AG04449 (cell line): ENCODE data around the gene SLC39A13.
A peak's percentile ranks its signal among the peaks of the same experiment; 100 is the strongest.
"Not testable (repeated sequence)": the region's sequence is repeated elsewhere in the genome, so short reads cannot be mapped to it uniquely, and the experiment has no call there.

Source experiments
- CTCF ChIA-PET: fragments of 350-600 bp; formaldehyde crosslinking; extraction: SDS; loops from one replicate; lab custom pipeline; 2021; ENCODE audit warnings: antibody characterized with exemption; lab: Yijun Ruan, JAX
- POLR2A ChIA-PET: fragments of 400-600, 350-600 bp; formaldehyde crosslinking; extraction: SDS; loops from one replicate; lab custom pipeline; 2020; ENCODE audit warnings: antibody characterized with exemption, inconsistent platforms; lab: Yijun Ruan, JAX
- DNase-seq: peaks from one replicate; pipeline ENCODE4 v3.0.0-alpha.2; 2010; ENCODE audit warnings: low read depth, low spot score
- H3K4me3 ChIP-seq: 2 replicates; pipeline ENCODE4 v1.5.1; 2011; ENCODE audit warnings: low read depth, mild to moderate bottlenecking, control low read depth, low read length
- TF ChIP-seq, protein P1 (sequence below): IDR thresholded peaks from one replicate; pipeline ENCODE4 v1.5.1; 2011; ENCODE audit warnings: mild to moderate bottlenecking, moderate library complexity, low read length, control low read depth, inconsistent platforms; ENCODE audit not compliant: insufficient read depth; ENCODE audit errors: missing control alignments

SLC39A13 gene

GRCh38 chr11:47454258-47454671 is 45.9 kb downstream of the SLC39A13 start:
- POLR2A ChIA-PET, H3K4me3 ChIP-seq: not testable (repeated sequence)
- TF ChIP-seq, protein P1, sequence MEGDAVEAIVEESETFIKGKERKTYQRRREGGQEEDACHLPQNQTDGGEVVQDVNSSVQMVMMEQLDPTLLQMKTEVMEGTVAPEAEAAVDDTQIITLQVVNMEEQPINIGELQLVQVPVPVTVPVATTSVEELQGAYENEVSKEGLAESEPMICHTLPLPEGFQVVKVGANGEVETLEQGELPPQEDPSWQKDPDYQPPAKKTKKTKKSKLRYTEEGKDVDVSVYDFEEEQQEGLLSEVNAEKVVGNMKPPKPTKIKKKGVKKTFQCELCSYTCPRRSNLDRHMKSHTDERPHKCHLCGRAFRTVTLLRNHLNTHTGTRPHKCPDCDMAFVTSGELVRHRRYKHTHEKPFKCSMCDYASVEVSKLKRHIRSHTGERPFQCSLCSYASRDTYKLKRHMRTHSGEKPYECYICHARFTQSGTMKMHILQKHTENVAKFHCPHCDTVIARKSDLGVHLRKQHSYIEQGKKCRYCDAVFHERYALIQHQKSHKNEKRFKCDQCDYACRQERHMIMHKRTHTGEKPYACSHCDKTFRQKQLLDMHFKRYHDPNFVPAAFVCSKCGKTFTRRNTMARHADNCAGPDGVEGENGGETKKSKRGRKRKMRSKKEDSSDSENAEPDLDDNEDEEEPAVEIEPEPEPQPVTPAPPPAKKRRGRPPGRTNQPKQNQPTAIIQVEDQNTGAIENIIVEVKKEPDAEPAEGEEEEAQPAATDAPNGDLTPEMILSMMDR: peak; percentile 74
- CTCF ChIA-PET: interaction anchor here (0.6 to 8.5 kb wide), 17 partner anchors 8 to 276 kb away, joined by 3 to 118 read pairs (median 4); partner anchors contain the start of gene PTPMT1
- DNase-seq: peak; percentile 38

GRCh38 chr11:47460571-47461235 is 52.3 kb downstream of the SLC39A13 start:
- ChIA-PET POLR2A (no interaction called here), CTCF (interaction anchor here (1.7 kb wide), 1 partner anchor 87 kb away, joined by 10 read pairs; no protein-coding TSS in a partner anchor)
- TF ChIP-seq, protein P1: no peak
- H3K4me3 ChIP-seq: no peak overlapping the region
- no peak for DNase-seq

DNA sequence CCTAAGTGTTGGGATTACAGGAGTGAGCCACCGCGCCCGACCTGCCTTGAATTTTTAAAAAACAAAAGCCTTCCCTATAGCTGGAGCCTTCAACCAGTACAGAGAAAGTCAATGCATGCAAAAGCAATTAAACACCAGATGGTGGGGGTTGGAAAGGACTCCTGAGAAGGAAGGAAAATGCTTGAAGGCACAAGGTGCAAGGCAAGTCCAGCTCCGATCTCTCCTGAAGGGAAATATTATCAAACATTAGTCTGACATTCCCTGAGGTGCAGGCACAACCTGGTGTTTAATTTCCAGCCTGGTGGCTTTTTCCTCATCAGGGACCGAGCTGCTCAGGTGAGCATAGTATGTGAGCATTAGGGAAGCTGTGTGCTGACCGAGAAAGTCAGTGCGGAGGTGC is 53.5 kb downstream of the SLC39A13 start:
- CTCF ChIA-PET: interaction anchor here (0.7 to 5.9 kb wide), 4 partner anchors 8 to 87 kb away, joined by 3 to 37 read pairs (median 3); no protein-coding TSS in a partner anchor
- H3K4me3 ChIP-seq: no peak overlapping the region
- no peak for DNase-seq
- TF ChIP-seq, protein P1: no peak
- POLR2A ChIA-PET: no interaction called here

GRCh38 chr11:47464483-47464882 is 56.1 kb downstream of the SLC39A13 start:
- POLR2A ChIA-PET: no interaction called here
- no peak overlapping the region for H3K4me3 ChIP-seq
- CTCF ChIA-PET: interaction anchor here (1.1 to 5.9 kb wide), 3 partner anchors 10 to 90 kb away, joined by 3 to 37 read pairs (median 6); partner anchors contain the start of gene RAPSN
- TF ChIP-seq, protein P1: no peak
- no peak for DNase-seq
